Stimulated activated CD4-positive, alpha-beta T cell treated with anti-CD3 and anti-CD28 coated beads, TNF-alpha, amount 100 ng/mL, for 48 hours (primary cell): Measurements from ENCODE around the gene RAF1.

ENCODE experiments used
- DNase-seq, 3 donors: peaks; one replicate each; pipeline ENCODE4 v3.0.0-alpha.2; 2020; ENCODE audit warnings: low read depth in 3 of 3

Gene RAF1

GRCh38 chr3:12591997-12592715, 71.8 kb downstream of the RAF1 start:
- DNase-seq, result no peak

GRCh38 chr3:12591456-12591855, 72.5 kb downstream of the RAF1 start:
- DNase-seq, result no peak

DNA sequence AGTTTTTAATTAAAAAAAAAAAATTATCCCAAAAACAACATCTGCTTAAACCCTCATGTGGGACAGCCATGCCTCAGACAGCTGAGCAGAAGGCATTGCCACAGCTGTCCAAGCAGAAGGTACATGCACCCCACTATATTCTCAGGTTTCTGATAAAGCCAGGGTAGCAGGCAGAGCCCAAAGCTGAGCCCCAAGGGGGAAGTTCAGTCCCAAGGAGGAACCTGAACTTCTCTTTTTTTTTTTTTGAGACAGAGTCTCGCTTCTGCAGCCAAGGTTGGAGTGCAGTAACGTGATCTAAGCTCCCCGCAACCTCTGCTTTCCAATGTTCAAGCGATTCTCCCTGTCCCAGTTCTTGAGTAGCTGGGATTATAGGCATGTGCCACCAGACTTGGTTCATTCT, 73.8 kb downstream of the RAF1 start:
- DNase-seq, result no peak

DNA sequence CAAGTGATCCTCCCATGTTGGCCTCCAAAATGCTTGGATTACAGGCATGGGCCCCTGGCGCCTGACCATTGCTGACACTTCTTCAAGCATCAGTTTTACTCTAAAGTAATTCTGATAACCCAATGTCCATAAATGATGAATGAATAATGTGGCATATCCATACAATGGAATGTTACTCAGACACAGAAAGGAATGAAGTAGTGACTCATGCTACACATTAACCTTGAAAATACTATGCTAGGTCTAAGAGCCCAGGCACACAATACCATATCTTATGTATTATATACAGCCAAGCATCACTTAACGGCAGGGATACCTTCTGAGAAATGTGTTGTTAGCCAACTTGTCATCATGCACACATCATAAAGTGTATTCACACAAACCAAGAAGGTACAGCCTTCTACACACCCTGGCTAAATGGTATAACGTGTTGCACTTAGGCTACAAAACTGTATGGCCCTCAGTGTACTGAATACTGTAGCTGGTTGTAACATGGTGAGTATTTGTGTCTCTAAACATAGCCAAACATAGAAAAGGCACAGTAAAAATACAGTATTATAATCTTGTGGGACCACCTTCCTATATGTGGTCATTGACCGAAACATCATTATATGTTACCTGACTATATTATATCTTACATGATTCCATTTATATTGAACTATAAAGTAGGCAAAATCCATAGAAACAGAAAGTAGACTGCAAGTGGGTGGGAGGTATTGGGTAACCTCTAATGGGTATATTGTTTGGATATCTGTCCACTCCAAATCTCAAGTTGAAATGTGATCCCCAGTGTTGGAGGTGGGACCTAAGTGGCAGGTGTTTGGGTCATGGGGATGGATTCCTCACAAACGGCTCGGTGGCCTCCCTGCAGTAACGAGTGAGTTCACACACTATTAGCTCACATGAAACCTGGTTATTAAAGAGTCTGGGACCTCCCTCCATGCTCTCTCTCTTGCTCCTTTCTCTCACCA, 75.6 kb downstream of the RAF1 start:
- DNase-seq, result no peak

- no peak for DNase-seq
These were observed 77.5 kb downstream of the RAF1 start for GRCh38 chr3:12586403-12586802.

DNA sequence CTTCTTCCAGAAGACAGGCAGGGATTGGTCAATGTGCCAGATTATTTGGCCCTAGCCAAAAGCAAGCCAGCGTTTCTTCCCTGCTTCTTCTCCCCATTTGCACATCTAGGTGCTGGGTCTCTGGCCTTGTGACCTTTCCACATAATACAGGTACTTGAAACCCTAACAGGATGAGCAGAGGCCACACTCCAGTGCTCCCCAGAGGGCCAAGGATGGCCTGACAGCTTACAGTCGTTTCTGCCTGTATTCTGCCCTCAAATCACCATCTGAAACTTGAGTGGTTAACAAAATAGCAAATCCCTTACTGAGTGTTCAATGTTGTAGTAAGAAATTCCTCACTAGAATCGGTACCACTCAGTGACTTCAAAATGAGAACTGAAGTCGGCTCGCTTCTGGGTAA, 77.9 kb downstream of the RAF1 start:
- no peak for DNase-seq

DNA sequence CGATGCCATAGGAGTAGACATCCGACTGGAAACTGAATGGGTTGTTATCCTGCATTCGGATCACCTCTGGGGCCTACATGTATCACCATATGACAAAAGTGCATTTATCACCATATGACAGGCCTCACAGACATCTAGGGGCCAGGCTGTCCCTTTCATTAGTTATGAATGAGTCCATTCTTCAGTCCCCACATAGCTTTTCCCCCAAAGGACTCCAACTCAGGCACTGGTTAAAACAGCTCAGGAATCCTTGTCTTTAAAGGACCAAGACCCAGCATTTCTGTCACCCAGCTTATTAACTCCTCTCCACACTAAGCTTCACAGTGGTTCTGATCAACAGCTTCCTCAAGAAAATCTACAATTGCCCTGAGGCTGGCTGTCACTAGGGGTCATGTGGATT, 78.7 kb downstream of the RAF1 start:
- no peak for DNase-seq

GRCh38 chr3:12584083-12584482, 79.8 kb downstream of the RAF1 start:
- no peak for DNase-seq

GRCh38 chr3:12583280-12583679, 80.6 kb downstream of the RAF1 start:
- DNase-seq, result no peak

- DNase-seq, result no peak
These were observed 81.2 kb downstream of the RAF1 start for GRCh38 chr3:12582730-12583129.

DNA sequence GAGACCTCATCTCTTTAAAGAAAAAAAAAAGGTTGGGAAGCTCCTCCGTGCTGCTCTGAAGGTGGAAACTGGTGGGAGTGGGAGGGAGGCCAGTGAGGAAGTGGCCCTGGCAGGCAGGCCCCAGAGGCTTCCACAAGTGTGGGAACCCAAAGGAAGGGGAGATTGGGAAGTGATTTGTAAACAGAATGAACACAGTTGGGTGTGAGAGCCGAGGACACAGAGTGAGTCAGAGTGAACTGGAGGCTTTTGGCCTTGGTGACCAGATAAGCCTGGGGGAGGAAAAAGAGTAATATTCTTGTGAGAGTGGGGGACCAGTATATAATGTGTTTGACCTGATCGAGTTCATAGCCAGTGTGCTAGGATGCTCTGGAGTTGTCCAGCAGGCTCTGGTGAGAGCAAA, 84.0 kb downstream of the RAF1 start:
- DNase-seq, result no peak

DNA sequence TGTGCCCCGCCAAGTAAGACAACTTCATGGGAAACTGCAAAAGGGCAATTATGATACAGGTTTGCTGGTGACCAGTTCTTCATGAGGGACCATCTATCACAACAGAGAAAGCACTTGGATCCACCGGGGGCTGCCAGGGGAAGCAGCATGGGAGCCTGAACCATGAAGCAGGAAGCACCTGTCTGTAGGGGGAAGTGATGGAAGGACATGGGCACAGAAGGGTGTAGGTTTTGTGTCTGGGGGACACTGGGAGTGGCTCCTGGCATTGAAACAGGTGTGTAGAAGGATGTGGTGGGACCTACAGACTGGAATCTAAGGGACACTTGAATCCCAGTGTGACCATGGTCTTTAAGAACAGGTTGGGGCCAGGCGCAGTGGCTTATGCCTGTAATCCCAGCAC, 84.5 kb downstream of the RAF1 start:
- no peak for DNase-seq

GRCh38 chr3:12578742-12579141, 85.2 kb downstream of the RAF1 start:
- no peak for DNase-seq

DNA sequence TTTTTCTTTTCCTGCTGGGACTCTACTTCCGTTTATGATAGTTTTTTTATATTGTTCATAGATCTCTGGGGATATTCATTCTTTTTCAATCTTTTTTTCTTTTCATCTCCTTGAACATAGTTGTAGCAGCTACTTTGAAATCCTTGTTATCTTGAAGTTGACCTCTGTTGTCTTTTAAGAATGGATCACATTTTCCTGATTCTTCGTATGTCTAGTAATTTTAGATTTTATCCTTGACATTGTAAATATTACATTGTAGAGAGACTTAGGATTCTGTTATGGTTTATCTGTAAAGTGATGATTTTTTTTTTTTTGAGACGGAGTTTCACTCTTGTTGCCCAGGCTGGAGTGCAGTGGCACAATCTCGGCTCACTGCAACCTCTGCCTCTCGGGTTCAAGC, 86.5 kb downstream of the RAF1 start:
- no peak for DNase-seq

GRCh38 chr3:12574661-12575060, 89.3 kb downstream of the RAF1 start:
- no peak for DNase-seq

- DNase-seq, result no peak
These were observed 89.8 kb downstream of the RAF1 start for GRCh38 chr3:12574131-12574530.

GRCh38 chr3:12571986-12572385, 91.9 kb downstream of the RAF1 start:
- no peak for DNase-seq

GRCh38 chr3:12569836-12570235, 94.1 kb downstream of the RAF1 start:
- DNase-seq, result no peak

DNA sequence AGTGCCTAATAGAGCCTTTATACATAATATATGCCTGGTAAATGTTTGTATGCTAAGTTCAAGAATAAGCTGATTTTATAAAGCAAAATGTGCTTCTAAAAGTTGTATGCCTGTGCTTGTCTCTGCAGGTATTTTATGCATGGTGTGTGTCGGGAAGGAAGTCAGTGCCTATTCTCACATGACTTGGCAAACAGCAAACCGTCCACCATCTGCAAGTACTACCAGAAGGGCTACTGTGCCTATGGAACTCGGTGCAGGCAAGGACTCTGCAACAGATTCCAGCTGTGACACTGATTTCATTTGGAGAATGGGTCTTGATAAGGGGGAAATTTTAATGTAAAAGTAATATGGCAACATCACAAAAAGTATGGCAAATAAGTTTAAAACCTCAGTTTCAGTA, 95.2 kb downstream of the RAF1 start:
- DNase-seq, result no peak

DNA sequence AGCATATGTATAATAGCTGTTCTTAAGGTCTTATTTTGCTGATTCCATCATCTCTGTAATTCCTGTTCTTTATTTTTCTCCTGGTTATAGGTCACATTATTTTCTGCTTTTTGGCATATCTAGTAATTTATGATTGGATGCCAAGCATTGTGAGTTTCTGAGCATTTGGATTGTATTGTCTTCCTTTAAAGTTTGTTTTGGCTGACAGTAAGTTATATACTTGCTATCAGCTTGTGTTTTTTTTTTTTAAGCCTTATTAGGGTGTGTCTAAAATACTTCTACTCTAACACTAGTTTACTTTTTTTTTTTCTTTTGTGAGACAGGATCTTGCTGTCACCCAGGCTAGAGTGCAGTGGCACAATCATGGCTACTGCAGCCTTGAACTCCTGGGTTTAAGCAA, 96.9 kb downstream of the RAF1 start:
- no peak for DNase-seq

DNA sequence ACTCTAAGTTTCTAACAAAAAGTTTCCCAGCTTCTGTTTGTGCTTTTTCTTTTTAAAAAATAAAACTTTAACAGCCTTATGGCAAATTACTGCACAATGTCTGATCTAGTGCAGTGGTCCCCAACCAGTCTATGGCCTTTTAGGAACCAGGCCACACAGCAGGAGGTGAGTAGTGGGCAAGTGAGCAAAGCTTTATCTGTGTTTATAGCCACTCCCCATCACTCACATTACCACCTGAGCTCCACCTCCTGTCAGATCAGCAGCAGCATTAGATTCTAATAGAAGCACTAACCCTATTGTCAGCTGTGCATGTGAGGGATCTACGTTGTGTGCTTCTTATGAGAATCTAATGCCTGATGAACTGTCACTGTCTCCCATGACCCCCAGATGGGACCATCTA, 101.5 kb downstream of the RAF1 start:
- DNase-seq, result no peak

GRCh38 chr3:12561397-12561796, 102.5 kb downstream of the RAF1 start:
- no peak for DNase-seq

DNA sequence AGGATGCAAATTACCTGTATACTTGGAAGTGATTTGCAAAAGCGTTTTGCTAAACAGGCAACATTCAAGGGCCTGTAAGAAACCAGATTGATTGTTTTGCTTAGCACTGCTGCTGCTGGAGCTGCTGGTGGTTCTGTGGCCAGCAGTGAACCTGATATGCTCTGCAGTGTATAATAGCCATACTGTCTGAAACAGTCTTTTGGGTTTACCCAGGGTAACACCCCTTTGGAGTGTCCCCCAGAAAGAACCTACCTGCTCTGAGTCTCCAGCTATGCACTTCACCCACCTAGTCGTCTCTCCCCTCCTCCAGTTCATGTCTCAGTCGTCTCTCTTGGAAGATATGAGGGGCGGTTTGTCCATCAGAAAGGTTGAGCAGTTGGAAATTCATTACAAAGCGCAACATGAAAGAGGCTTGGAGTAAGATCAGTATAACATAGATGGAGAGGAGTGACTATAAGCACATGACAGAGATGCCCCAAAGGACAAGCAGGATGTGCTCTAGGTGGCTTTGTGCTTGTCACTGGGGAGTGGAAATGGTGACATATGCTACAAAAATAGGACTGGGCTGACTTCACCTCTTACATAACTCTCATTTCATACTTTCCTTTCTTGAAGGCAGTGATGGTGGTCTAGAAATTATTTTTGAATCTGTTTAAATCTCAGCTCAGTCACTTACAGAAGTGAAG, 103.3 kb downstream of the RAF1 start:
- no peak for DNase-seq
